ENCODE measurements around the gene ACTR3. TPM values are rescaled to one million over a fixed set of nuclear protein-coding genes. Genes with fewer than 3 reads are reported as not detected.
A peak's percentile ranks its signal among the peaks of the same experiment; 100 is the strongest.

Gene ACTR3
- total and polyA plus RNA-seq, 11 donors = 15.3 to 238 (median 115) TPM

DNA sequence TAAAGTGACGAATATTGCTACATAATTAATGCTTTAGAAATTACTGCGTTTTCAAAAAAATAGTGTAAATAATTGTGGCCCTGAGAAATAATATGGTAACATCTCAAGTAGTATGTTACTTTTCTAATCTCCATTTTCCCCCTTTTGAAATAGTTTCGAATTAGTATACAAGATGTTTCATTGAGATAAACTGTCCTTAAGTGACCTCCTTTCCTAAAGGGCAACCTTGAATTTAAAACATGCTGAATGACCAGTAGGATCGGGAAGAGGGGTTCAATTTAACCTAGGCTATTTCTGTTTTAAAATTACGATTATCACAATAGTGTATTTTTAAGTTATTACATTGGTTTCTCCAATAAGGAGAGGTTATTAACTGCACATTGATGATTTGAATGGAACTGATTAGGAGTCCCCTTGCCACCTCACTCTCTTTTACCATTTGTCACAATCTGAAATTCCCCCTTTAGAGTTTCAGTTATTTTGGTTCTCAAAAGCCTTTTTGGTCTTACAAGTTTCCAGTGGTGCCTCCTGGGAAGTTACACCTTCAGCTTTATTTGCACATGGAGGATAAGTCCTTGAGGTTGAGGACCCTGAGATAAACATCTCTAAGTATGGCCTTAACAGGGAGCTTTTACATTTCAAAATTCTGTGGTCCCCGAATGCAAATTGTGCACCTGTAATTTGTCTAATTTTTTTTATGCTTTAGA, 2.3 kb downstream of the ACTR3 start:
- intact Hi-C loops (cut with DNase I) = loop anchor here in 5 of 10 donors (5.0 to 10.0 kb wide), 4 partner anchors 50 to 135 kb away; partner anchors contain the start of gene SLC35F5 (in 2 of the 5)
- no peak for TF ChIP-seq POLR2A (IDR thresholded peaks at IDR 0.05)
- TF ChIP-seq, protein P1, sequence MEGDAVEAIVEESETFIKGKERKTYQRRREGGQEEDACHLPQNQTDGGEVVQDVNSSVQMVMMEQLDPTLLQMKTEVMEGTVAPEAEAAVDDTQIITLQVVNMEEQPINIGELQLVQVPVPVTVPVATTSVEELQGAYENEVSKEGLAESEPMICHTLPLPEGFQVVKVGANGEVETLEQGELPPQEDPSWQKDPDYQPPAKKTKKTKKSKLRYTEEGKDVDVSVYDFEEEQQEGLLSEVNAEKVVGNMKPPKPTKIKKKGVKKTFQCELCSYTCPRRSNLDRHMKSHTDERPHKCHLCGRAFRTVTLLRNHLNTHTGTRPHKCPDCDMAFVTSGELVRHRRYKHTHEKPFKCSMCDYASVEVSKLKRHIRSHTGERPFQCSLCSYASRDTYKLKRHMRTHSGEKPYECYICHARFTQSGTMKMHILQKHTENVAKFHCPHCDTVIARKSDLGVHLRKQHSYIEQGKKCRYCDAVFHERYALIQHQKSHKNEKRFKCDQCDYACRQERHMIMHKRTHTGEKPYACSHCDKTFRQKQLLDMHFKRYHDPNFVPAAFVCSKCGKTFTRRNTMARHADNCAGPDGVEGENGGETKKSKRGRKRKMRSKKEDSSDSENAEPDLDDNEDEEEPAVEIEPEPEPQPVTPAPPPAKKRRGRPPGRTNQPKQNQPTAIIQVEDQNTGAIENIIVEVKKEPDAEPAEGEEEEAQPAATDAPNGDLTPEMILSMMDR (IDR thresholded peaks at IDR 0.05) = no peak

DNA sequence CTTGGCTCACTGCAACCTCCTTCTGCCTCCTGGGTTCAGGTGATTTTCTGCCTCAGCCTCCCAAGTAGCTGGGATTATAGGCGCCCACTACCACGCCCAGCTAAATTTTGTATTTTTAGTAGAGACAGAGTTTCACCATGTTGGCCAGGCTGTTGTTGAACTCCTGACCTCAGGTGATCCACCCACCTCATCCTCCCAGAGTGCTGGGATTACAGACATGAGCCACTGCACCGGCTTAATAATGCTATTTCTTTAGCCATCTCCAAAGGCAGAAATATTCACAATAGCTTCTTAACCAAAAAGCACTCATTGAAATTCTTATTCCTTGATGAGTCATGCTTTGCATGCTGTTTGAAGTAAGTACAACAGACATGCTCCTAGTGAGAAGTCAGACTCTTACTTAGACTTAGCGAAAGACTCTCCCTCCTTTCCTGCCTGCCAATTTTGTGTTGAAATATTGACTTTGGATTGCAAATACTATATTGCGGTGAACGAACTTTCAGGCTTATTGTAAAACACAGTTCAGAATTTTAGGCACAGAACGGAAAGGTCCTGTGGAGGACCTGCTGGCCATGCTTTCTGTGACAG, 4.4 kb downstream of the ACTR3 start:
- no peak for ATAC-seq
- peaks cover 0 to 80% (median 71%) of the 10 kb centered on the region in 12 donors for H3K4me1 ChIP-seq
- H3K27me3 ChIP-seq = no peaks in the 10 kb centered on the region
- peaks cover 0 to 12% (median 0%) of the 10 kb centered on the region in 9 donors for H3K36me3 ChIP-seq
- WGBS, 4 donors = 66 to 75% (median 71%) methylated on average over 7 of the region's 7 CpGs
- intact Hi-C loops (cut with DNase I) = loop anchor here in 5 of 10 donors (5.0 to 10.0 kb wide), 4 partner anchors 48 to 137 kb away; partner anchors contain the start of gene SLC35F5 (in 2 of the 5)
- H3K9me3 ChIP-seq = no peaks in the 10 kb centered on the region
- DNase-seq = no peak
- TF ChIP-seq POLR2A (IDR thresholded peaks at IDR 0.05) = no peak
- peak overlapping the region in 2 of 12 donors; percentile 14 to 94 for H3K4me3 ChIP-seq
- H3K27ac ChIP-seq = peak overlapping the region in 2 of 12 donors; percentile 12 to 38

More for the DNA sequence above, 2.3 kb downstream of the ACTR3 start:
- 30 to 38% (median 33%) methylated on average over 6 of the region's 6 CpGs for WGBS, 4 donors
- Histone ChIP-seq H3K9me3 (no peaks in the 10 kb centered on the region), H3K27me3 (no peaks in the 10 kb centered on the region), H3K36me3 (peaks cover 0 to 12% (median 0%) of the 10 kb centered on the region in 9 donors), H3K27ac (peak overlapping the region in 8 of 12 donors; percentile 95 to 99 (median 98)), H3K4me1 (peaks cover 0 to 78% (median 69%) of the 10 kb centered on the region in 12 donors), H3K4me3 (peak overlapping the region in 9 of 12 donors; percentile 76 to 99 (median 94))
- ATAC-seq (no peak), DNase-seq (no peak)

DNA sequence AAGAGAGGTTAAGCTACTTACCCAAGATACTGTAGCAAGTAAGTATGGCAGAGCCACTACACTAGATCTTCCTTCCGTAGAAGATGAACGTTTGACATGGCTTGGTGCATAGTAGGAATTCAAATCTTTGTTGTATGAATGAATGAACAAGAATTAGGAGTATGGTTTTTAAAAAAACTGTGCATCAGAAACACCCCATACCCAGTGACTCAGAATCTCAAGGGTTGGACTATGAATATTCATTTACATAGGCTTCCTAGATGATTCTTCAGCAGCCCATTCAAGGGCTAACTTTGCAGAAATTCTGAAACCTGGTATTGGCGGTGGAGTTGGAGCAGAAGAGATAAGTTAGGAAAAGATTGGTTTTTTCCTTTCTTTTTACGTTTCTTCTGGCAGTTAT, 5.4 kb downstream of the ACTR3 start:
- DNase-seq = no peak
- Histone ChIP-seq H3K36me3 (peaks cover 0 to 12% (median 0%) of the 10 kb centered on the region in 9 donors), H3K27me3 (no peaks in the 10 kb centered on the region), H3K9me3 (no peaks in the 10 kb centered on the region), H3K4me3 (no peak overlapping the region), H3K27ac (peak overlapping the region in 1 of 12 donors; percentile 1), H3K4me1 (peaks cover 0 to 91% (median 81%) of the 10 kb centered on the region in 12 donors)
- 78 to 85% (median 83%) methylated on average over 4 of the region's 4 CpGs for WGBS, 4 donors
- TF ChIP-seq POLR2A (IDR thresholded peaks at IDR 0.05) = no peak
- TF ChIP-seq, protein P1 (IDR thresholded peaks at IDR 0.05) = no peak
- intact Hi-C loops (cut with DNase I) = loop anchor here in 2 of 10 donors (10.0 kb wide), 2 partner anchors 50 to 60 kb away; no protein-coding TSS in a partner anchor
- ATAC-seq = no peak

DNA sequence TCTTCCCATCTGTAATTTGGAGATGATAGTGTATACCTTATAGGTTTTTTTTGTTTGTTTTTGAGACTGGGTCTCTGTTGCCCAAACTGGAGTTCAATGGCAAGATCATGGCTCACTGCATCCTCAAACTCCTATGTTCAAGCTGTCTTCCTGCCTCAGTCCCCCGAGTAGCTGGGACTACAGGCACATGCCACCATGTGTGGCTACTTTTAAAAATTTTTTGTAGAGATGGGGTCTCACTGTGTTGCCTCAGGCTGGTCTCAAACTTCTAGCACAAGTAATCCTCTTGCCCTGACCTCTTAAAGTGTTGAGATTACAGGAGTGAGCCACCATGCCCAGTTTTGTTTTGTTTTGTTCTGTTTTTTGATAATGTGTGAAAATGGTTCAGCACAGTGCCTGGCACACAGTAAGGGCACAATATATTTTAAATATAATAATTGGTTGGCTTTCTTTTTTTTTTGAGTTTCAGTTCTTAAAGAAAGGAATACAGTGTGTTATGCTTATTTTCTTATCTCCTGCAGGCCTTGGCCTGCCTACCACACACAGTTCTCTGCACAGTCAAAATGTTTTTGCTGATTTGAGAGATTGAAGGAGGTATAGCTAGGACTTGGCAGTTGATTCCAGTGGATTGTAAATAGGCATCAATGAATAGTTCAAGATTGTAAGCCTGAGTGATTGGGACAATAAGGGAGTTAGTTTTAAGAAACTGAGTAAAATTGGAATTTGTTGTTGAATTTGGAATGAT, 6.1 kb downstream of the ACTR3 start:
- TF ChIP-seq, protein P1 (IDR thresholded peaks at IDR 0.05) = no peak
- no peak for TF ChIP-seq POLR2A (IDR thresholded peaks at IDR 0.05)

More for the DNA sequence above, 6.1 kb downstream of the ACTR3 start:
- Histone ChIP-seq H3K36me3 (peaks cover 0 to 12% (median 0%) of the 10 kb centered on the region in 9 donors), H3K4me1 (peaks cover 0 to 97% (median 83%) of the 10 kb centered on the region in 12 donors), H3K9me3 (no peaks in the 10 kb centered on the region), H3K27me3 (no peaks in the 10 kb centered on the region), H3K27ac (peak overlapping the region in 1 of 12 donors; percentile 1), H3K4me3 (no peak overlapping the region)
- WGBS, 4 donors = 50 to 61% (median 54%) methylated on average over 1 of the region's 1 CpG
- ATAC-seq (no peak), DNase-seq (no peak)
- intact Hi-C loops (cut with DNase I) = loop anchor here in 2 of 10 donors (10.0 kb wide), 2 partner anchors 49 to 59 kb away; no protein-coding TSS in a partner anchor

All from heart left ventricle (tissue), 16 donors.